Liver (tissue), 3 donors: ENCODE measurements around the gene PIMREG.

Experiments
- CTCF ChIP-seq: fragments of 150-350 bp; IDR thresholded peaks from 2 replicates; pipeline ENCODE4 v1.5.1; 2017; ENCODE audit warnings: improper control_type of control experiment, low read depth, low read length; ENCODE audit not compliant: missing input control
- FOXA1 ChIP-seq: IDR thresholded peaks from 2 replicates; pipeline ENCODE4 v1.6.1; 2016; ENCODE audit warnings: antibody characterized with exemption
- FOXA2 ChIP-seq: IDR thresholded peaks from 2 replicates; pipeline ENCODE4 v1.6.1; 2016; ENCODE audit warnings: antibody characterized with exemption
- GABPA ChIP-seq, 2 donors: IDR thresholded peaks in 1 of 2; conservative IDR thresholded peaks in 1 of 2; 2 replicates each; pipeline ENCODE4 v1.6.1; 2016; ENCODE audit warnings: antibody characterized with exemption in 2 of 2, mild to moderate bottlenecking in 1 of 2, moderate library complexity in 1 of 2
- HNF4A ChIP-seq, 2 donors: conservative IDR thresholded peaks; 2 replicates each; pipeline ENCODE4 v1.6.1; 2016; ENCODE audit warnings: antibody characterized with exemption in 2 of 2, mild to moderate bottlenecking in 2 of 2
- HNF4G ChIP-seq: IDR thresholded peaks from 2 replicates; pipeline ENCODE4 v1.6.1; 2016; ENCODE audit warnings: antibody characterized with exemption
- MAX ChIP-seq: IDR thresholded peaks from 2 replicates; pipeline ENCODE4 v1.6.1; 2016; ENCODE audit warnings: antibody characterized with exemption
- RAD21 ChIP-seq, 2 donors: IDR thresholded peaks; 2 replicates each; pipeline ENCODE4 v1.6.1; 2016; ENCODE audit warnings: antibody characterized with exemption in 2 of 2, mild to moderate bottlenecking in 2 of 2
- REST ChIP-seq: IDR thresholded peaks from 2 replicates; pipeline ENCODE4 v1.6.1; 2016; ENCODE audit warnings: antibody characterized with exemption, mild to moderate bottlenecking
- SP1 ChIP-seq: IDR thresholded peaks from 2 replicates; pipeline ENCODE4 v1.6.1; 2018; ENCODE audit warnings: antibody characterized with exemption, mild to moderate bottlenecking
- YY1 ChIP-seq: IDR thresholded peaks from 2 replicates; pipeline ENCODE4 v1.6.1; 2016; ENCODE audit warnings: antibody characterized with exemption, mild to moderate bottlenecking
- ZBTB33 ChIP-seq: IDR thresholded peaks from 2 replicates; pipeline ENCODE4 v1.6.1; 2016; ENCODE audit warnings: antibody characterized with exemption
- donor health status: healthy.
- donor health status: healthy.

- TF ChIP-seq REST (no peak), HNF4G (no peak), YY1 (no peak), CTCF (no peak), FOXA1 (no peak), ZBTB33 (no peak), FOXA2 (no peak), MAX (no peak), RAD21 (IDR thresholded peaks at IDR 0.05) (no peak), GABPA (IDR thresholded peaks at IDR 0.05 in 1 of 2, conservative IDR thresholded peaks at IDR 0.05 in 1 of 2) (no peak), SP1 (no peak), HNF4A (conservative IDR thresholded peaks at IDR 0.05) (no peak)
Observed at GRCh38 chr17:6461246-6461645, 17.0 kb downstream of the PIMREG start.
